H9 (cell line): ENCODE results near the gene PLOD1. TPM values are rescaled to one million over a fixed set of nuclear protein-coding genes. Genes with fewer than 3 reads are reported as not detected.

ENCODE experiments used
- DNase-seq: peaks from one replicate; pipeline ENCODE4 v3.0.0-alpha.2; 2017
- H2AFZ ChIP-seq: one replicate; pipeline ENCODE4 v1.6.1; 2013; ENCODE audit warnings: mild to moderate bottlenecking, low read length, control low read depth, moderate library complexity
- H2AK5ac ChIP-seq: 2 replicates; pipeline ENCODE4 v1.6.1; 2013; ENCODE audit warnings: low read length, control low read depth, mixed read lengths; ENCODE audit not compliant: insufficient read length
- H2BK120ac ChIP-seq: one replicate; pipeline ENCODE4 v1.6.1; 2013; ENCODE audit warnings: low read depth, mild to moderate bottlenecking, low read length, control low read depth, inconsistent platforms; ENCODE audit not compliant: poor library complexity, severe bottlenecking
- H2BK12ac ChIP-seq: 2 replicates; pipeline ENCODE4 v1.6.1; 2013; ENCODE audit warnings: low read length, control low read depth, mixed read lengths, low read depth; ENCODE audit not compliant: insufficient read length
- H2BK15ac ChIP-seq: 2 replicates; pipeline ENCODE4 v1.6.1; 2013; ENCODE audit warnings: low read depth, low read length, control low read depth
- H2BK20ac ChIP-seq: one replicate; pipeline ENCODE4 v1.6.1; 2013; ENCODE audit warnings: low read depth, mild to moderate bottlenecking, low read length, control low read depth, inconsistent platforms; ENCODE audit not compliant: poor library complexity, severe bottlenecking
- H2BK5ac ChIP-seq: 2 replicates; pipeline ENCODE4 v1.6.1; 2013; ENCODE audit warnings: low read length, control low read depth, mixed read lengths; ENCODE audit not compliant: insufficient read length
- H3K14ac ChIP-seq: 2 replicates; pipeline ENCODE4 v1.6.1; 2013; ENCODE audit warnings: low read length, control low read depth; ENCODE audit not compliant: insufficient read depth
- H3K18ac ChIP-seq: 2 replicates; pipeline ENCODE4 v1.6.1; 2013; ENCODE audit warnings: low read depth, mild to moderate bottlenecking, mixed read lengths, low read length, control low read depth; ENCODE audit not compliant: insufficient read length
- H3K23ac ChIP-seq: 2 replicates; pipeline ENCODE4 v1.6.1; 2013; ENCODE audit warnings: low read length, control low read depth, mixed read lengths, low read depth; ENCODE audit not compliant: insufficient read length
- H3K23me2 ChIP-seq: 2 replicates; pipeline ENCODE4 v1.6.1; 2013; ENCODE audit warnings: low read depth, mild to moderate bottlenecking, mixed read lengths, low read length, control low read depth; ENCODE audit not compliant: insufficient read length, poor library complexity, severe bottlenecking
- H3K27ac ChIP-seq: 2 replicates; pipeline ENCODE4 v1.5.1; 2013; ENCODE audit warnings: low read length, control low read depth, mixed read lengths, low read depth; ENCODE audit not compliant: insufficient read length
- H3K27me3 ChIP-seq: 2 replicates; pipeline ENCODE4 v1.6.1; 2013; ENCODE audit warnings: low read length, control low read depth, inconsistent platforms; ENCODE audit not compliant: insufficient read depth
- H3K4ac ChIP-seq: 2 replicates; pipeline ENCODE4 v1.6.1; 2013; ENCODE audit warnings: low read depth, mild to moderate bottlenecking, control low read depth, inconsistent platforms, low read length, moderate library complexity
- H3K4me1 ChIP-seq: 2 replicates; pipeline ENCODE4 v1.6.1; 2013; ENCODE audit warnings: low read length, control low read depth, inconsistent platforms; ENCODE audit not compliant: insufficient read depth
- H3K4me2 ChIP-seq: 2 replicates; pipeline ENCODE4 v1.6.1; 2013; ENCODE audit warnings: low read length, control low read depth, mixed read lengths; ENCODE audit not compliant: insufficient read length, insufficient read depth
- H3K56ac ChIP-seq: 2 replicates; pipeline ENCODE4 v1.6.1; 2013; ENCODE audit warnings: low read depth, mild to moderate bottlenecking, mixed read lengths, low read length, control low read depth; ENCODE audit not compliant: insufficient read length
- H3K79me1 ChIP-seq: 2 replicates; pipeline ENCODE4 v1.6.1; 2013; ENCODE audit warnings: low read depth, mild to moderate bottlenecking, moderate library complexity, low read length, control low read depth, inconsistent platforms; ENCODE audit not compliant: insufficient read depth, poor library complexity, severe bottlenecking
- H3K79me2 ChIP-seq: 2 replicates; pipeline ENCODE4 v1.6.1; 2013; ENCODE audit warnings: low read length, control low read depth, inconsistent platforms; ENCODE audit not compliant: insufficient read depth
- H3K9ac ChIP-seq: 2 replicates; pipeline ENCODE4 v1.6.1; 2013; ENCODE audit warnings: low read length, control low read depth, mixed read lengths; ENCODE audit not compliant: insufficient read length; ENCODE audit errors: extremely low read depth
- H3K9me3 ChIP-seq: one replicate; pipeline ENCODE4 v1.6.1; 2013; ENCODE audit warnings: low read depth, low read length, inconsistent platforms; ENCODE audit not compliant: control insufficient read depth
- H3T11ph ChIP-seq: one replicate; pipeline ENCODE4 v1.6.1; 2013; ENCODE audit warnings: mild to moderate bottlenecking, low read length, control low read depth, inconsistent platforms
- H4K20me1 ChIP-seq: one replicate; pipeline ENCODE4 v1.6.1; 2013; ENCODE audit not compliant: control insufficient read depth, insufficient read length, insufficient read depth
- H4K5ac ChIP-seq: 2 replicates; pipeline ENCODE4 v1.6.1; 2013; ENCODE audit warnings: low read depth, mild to moderate bottlenecking, mixed read lengths, low read length, control low read depth; ENCODE audit not compliant: insufficient read length
- H4K8ac ChIP-seq: replicated peaks from 2 replicates; pipeline ENCODE4 v1.6.1; 2013; ENCODE audit warnings: low read length, control low read depth, mixed read lengths, low read depth; ENCODE audit not compliant: insufficient read length
- H4K91ac ChIP-seq: 2 replicates; pipeline ENCODE4 v1.6.1; 2013; ENCODE audit warnings: low read depth, mild to moderate bottlenecking, moderate library complexity, mixed read lengths, low read length, control low read depth; ENCODE audit not compliant: insufficient read length
- H3K27ac Mint-ChIP-seq, 3 experiments: 2 replicates in 2 of 3; 3 replicates in 1 of 3; pipeline ENCODE4 v1.8.0; 2020 to 2021; ENCODE audit warnings: mixed read lengths in 3 of 3, mild to moderate bottlenecking in 1 of 3, moderate library complexity in 1 of 3
- H3K27me3 Mint-ChIP-seq: 2 replicates; pipeline ENCODE4 v1.8.0; 2021; ENCODE audit warnings: low read depth, mild to moderate bottlenecking, moderate library complexity, mixed read lengths
- H3K36me3 Mint-ChIP-seq, 3 experiments: 2 replicates in 2 of 3; 3 replicates in 1 of 3; pipeline ENCODE4 v1.8.0; 2020 to 2021; ENCODE audit warnings: low read depth in 3 of 3, mixed read lengths in 3 of 3; ENCODE audit not compliant: insufficient read depth in 1 of 3
- H3K4me1 Mint-ChIP-seq, 2 experiments: 2 replicates each; pipeline ENCODE4 v1.8.0; 2020; ENCODE audit warnings: mixed read lengths in 2 of 2
- H3K4me3 Mint-ChIP-seq, 2 experiments: 2 replicates in 1 of 2; 3 replicates in 1 of 2; pipeline ENCODE4 v1.8.0; 2020 to 2021; ENCODE audit warnings: mild to moderate bottlenecking in 2 of 2, mixed read lengths in 2 of 2, moderate library complexity in 1 of 2
- H3K9me3 Mint-ChIP-seq, 2 experiments: 2 replicates in 1 of 2; 3 replicates in 1 of 2; pipeline ENCODE4 v1.8.0; 2020; ENCODE audit warnings: mild to moderate bottlenecking in 2 of 2, mixed read lengths in 2 of 2, moderate library complexity in 1 of 2
- WGBS: extraction: QIAGEN DNeasy Blood & Tissue Kit; methylation state at CpG from one replicate; pipeline ENCODE4 v1.1.7; 2013; ENCODE audit warnings: missing lambda C conversion rate, low lambda C conversion rate, mixed read lengths; ENCODE audit not compliant: insufficient read length; ENCODE audit errors: extremely low coverage; 5-methylcytosine and 5-hydroxymethylcytosine counted together
- total RNA-seq: library from RNA; stranded (reverse); gene quantifications from 2 replicates; pipeline ENCODE4 v1.2.1, GENCODE V29; 2021
- TF ChIP-seq, protein P1 (sequence below): fragments of 200-600 bp; sonication (generic); conservative IDR thresholded peaks from 3 replicates; pipeline ENCODE4 v1.8.0; 2021; ENCODE audit warnings: antibody characterized with exemption, mild to moderate bottlenecking

Gene PLOD1
- total RNA-seq, 1 experiment from 2014 or later, result 57.0 TPM

- Histone ChIP-seq H3K4me1 (no peaks in the 10 kb centered on the region; the same call in 1 of the 2 replicates), H2BK12ac (no peak overlapping the region), H3K79me2 (no peaks in the 10 kb centered on the region), H4K91ac (no peak overlapping the region), H4K5ac (no peak overlapping the region), H3K4ac (no peak overlapping the region), H3K79me1 (no peaks in the 10 kb centered on the region), H2BK5ac (no peak overlapping the region), H2BK120ac (no peak overlapping the region), H2BK15ac (no peak overlapping the region), H3K23me2 (peaks cover 9% of the 10 kb centered on the region), H3K27ac (no peak overlapping the region), H3K4me2 (no peak overlapping the region), H3K9ac (no peak overlapping the region), H3K23ac (no peak overlapping the region), H3K14ac (no peak overlapping the region), H3K9me3 (no peaks in the 10 kb centered on the region), H3K18ac (no peak overlapping the region), H3T11ph (no peak overlapping the region), H4K8ac (no peak overlapping the region), H2AFZ (no peak overlapping the region), H2BK20ac (no peak overlapping the region), H3K27me3 (no peaks in the 10 kb centered on the region), H2AK5ac (no peak overlapping the region), H4K20me1 (no peaks in the 10 kb centered on the region), H3K56ac (no peak overlapping the region)
- H3K4me3 Mint-ChIP-seq, result no peak overlapping the region
- TF ChIP-seq, protein P1, sequence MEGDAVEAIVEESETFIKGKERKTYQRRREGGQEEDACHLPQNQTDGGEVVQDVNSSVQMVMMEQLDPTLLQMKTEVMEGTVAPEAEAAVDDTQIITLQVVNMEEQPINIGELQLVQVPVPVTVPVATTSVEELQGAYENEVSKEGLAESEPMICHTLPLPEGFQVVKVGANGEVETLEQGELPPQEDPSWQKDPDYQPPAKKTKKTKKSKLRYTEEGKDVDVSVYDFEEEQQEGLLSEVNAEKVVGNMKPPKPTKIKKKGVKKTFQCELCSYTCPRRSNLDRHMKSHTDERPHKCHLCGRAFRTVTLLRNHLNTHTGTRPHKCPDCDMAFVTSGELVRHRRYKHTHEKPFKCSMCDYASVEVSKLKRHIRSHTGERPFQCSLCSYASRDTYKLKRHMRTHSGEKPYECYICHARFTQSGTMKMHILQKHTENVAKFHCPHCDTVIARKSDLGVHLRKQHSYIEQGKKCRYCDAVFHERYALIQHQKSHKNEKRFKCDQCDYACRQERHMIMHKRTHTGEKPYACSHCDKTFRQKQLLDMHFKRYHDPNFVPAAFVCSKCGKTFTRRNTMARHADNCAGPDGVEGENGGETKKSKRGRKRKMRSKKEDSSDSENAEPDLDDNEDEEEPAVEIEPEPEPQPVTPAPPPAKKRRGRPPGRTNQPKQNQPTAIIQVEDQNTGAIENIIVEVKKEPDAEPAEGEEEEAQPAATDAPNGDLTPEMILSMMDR, result no peak
- H3K27me3 Mint-ChIP-seq, result no peaks in the 10 kb centered on the region; the same call in 1 of the 2 replicates
- H3K36me3 Mint-ChIP-seq, result peaks cover 0 to 1% (median 0%) of the 10 kb centered on the region in 3 experiments; a peak in 2 of 7 replicates
- H3K4me1 Mint-ChIP-seq, result peaks cover 17 to 20% of the 10 kb centered on the region in 2 experiments
- no CpG with 5 or more reads among the region's 10 CpGs for WGBS
- no peak for DNase-seq
- H3K27ac Mint-ChIP-seq, result no peak overlapping the region
- no peaks in the 10 kb centered on the region; a peak in 1 of 5 replicates for H3K9me3 Mint-ChIP-seq
Observed at GRCh38 chr1:11931845-11932244, 2.7 kb upstream of the PLOD1 start.
